Smooth muscle cell (in vitro differentiated cells): ENCODE data around the gene ZNF385D. TPM values are rescaled to one million over a fixed set of nuclear protein-coding genes. Genes with fewer than 3 reads are reported as not detected.

Source experiments
- DNase-seq: peaks from one replicate; lab custom pipeline; 2025; ENCODE audit not compliant: unreplicated experiment; lab: John Stamatoyannopoulos, UW
- H2AFZ ChIP-seq: fragments of 200-600 bp; sonication (generic); 2 replicates; pipeline ENCODE4 v1.6.0; 2016; ENCODE audit warnings: antibody characterized with exemption, low read depth, mild to moderate bottlenecking
- H3F3A ChIP-seq: fragments of 200-600 bp; sonication (generic); 2 replicates; pipeline ENCODE4 v1.6.0; 2017; ENCODE audit warnings: antibody characterized with exemption, low read depth
- H3K27ac ChIP-seq: fragments of 200-600 bp; sonication (generic); 2 replicates; pipeline ENCODE4 v1.5.1; 2016; ENCODE audit warnings: low read depth, mild to moderate bottlenecking
- H3K27me3 ChIP-seq: fragments of 200-600 bp; sonication (generic); 2 replicates; pipeline ENCODE4 v1.6.1; 2016; ENCODE audit warnings: low read depth, mild to moderate bottlenecking
- H3K36me3 ChIP-seq: fragments of 200-600 bp; sonication (generic); 2 replicates; pipeline ENCODE4 v1.5.1; 2016; ENCODE audit warnings: low read depth
- H3K4me1 ChIP-seq: fragments of 200-600 bp; sonication (generic); 2 replicates; pipeline ENCODE4 v1.5.1; 2016; ENCODE audit warnings: low read depth
- H3K4me2 ChIP-seq: fragments of 200-600 bp; sonication (generic); 2 replicates; pipeline ENCODE4 v1.6.0; 2016; ENCODE audit warnings: mild to moderate bottlenecking
- H3K4me3 ChIP-seq: fragments of 200-600 bp; sonication (generic); 2 replicates; pipeline ENCODE4 v1.5.1; 2016; ENCODE audit warnings: mild to moderate bottlenecking
- H3K79me2 ChIP-seq: fragments of 200-600 bp; sonication (generic); 2 replicates; pipeline ENCODE4 v1.6.0; 2016; ENCODE audit warnings: low read depth, mild to moderate bottlenecking
- H3K9ac ChIP-seq: fragments of 200-600 bp; sonication (generic); 2 replicates; pipeline ENCODE4 v1.6.0; 2016; ENCODE audit warnings: low read depth
- H3K9me3 ChIP-seq: fragments of 200-600 bp; sonication (generic); replicated peaks from 2 replicates; pipeline ENCODE4 v1.5.1; 2016; ENCODE audit warnings: low read depth
- H4K20me1 ChIP-seq: fragments of 200-600 bp; sonication (generic); 2 replicates; pipeline ENCODE4 v1.6.0; 2016; ENCODE audit warnings: low read depth
- WGBS: methylation state at CpG from one replicate; pipeline ENCODE4 v1.1.7; 2016; ENCODE audit warnings: low lambda C conversion rate; 5-methylcytosine and 5-hydroxymethylcytosine counted together
- polyA plus RNA-seq: library from polyadenylated mRNA; unstranded; fragments of >200 nt; fragmentation: Nextera tagmentation; extraction: Ambion mirVana; gene quantifications from 2 replicates; pipeline ENCODE4 v1.2.1, GENCODE V29; 2016
- total RNA-seq: library from RNA; depleted of rRNA; stranded (reverse); fragments of >200 nt; gene quantifications from 2 replicates; pipeline ENCODE4 v1.2.3, GENCODE V29; 2014
- TF ChIP-seq, protein P1 (sequence below): fragments of 200-600 bp; sonication (generic); IDR thresholded peaks from 2 replicates; pipeline ENCODE4 v1.5.1; 2017; ENCODE audit warnings: borderline replicate concordance, mild to moderate bottlenecking, antibody characterized with exemption; ENCODE audit not compliant: insufficient read depth, poor library complexity, severe bottlenecking

ZNF385D gene
- total and polyA plus RNA-seq, 2 experiments from 2014 or later, result 0.13 to 2.4 TPM

DNA sequence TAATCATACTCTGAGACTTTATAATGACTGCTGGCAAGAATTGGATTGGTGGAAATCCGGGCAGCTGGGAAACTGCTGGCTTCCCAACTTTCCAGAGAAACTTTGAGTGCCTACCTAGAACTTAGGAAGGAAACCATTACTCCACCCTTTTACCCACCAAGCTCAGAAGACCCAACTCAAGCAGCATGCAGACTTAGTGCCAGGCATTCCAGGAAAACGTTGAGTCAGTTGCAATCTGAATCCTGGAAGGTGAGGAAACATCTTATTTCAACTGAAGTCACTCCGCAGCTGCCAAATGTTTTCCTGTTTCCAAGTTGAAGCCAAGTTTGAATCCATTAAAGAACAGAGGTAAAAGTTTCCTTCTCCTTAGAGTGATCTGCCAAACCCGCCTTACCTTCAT is 126.5 kb downstream of the ZNF385D start:
- no peak overlapping the region for H2AFZ ChIP-seq
- WGBS, result 87% methylated on average over 4 of the region's 4 CpGs

DNA sequence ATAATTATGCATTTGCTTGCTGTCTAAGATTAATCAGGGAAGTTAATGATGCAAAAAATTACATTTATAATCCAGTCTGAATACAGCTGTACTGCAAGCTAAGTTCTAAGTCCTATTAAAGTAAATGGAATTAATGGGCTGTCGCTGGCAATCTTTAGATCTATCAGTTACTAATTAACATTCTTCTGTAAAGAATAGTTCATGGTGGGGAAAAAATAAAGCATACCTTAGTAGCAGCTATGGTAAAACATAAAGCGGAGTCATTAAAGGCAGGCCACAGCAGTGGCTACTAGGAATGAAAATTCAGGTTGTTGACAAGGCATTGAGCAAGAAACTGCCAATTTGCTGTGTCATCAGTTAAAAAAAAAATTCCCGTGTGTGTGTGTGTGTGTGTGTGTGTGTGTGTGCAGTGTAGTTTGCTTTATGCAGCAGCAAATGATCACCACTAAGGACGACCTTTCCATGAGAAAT is 129.8 kb downstream of the ZNF385D start:
- TF ChIP-seq, protein P1, sequence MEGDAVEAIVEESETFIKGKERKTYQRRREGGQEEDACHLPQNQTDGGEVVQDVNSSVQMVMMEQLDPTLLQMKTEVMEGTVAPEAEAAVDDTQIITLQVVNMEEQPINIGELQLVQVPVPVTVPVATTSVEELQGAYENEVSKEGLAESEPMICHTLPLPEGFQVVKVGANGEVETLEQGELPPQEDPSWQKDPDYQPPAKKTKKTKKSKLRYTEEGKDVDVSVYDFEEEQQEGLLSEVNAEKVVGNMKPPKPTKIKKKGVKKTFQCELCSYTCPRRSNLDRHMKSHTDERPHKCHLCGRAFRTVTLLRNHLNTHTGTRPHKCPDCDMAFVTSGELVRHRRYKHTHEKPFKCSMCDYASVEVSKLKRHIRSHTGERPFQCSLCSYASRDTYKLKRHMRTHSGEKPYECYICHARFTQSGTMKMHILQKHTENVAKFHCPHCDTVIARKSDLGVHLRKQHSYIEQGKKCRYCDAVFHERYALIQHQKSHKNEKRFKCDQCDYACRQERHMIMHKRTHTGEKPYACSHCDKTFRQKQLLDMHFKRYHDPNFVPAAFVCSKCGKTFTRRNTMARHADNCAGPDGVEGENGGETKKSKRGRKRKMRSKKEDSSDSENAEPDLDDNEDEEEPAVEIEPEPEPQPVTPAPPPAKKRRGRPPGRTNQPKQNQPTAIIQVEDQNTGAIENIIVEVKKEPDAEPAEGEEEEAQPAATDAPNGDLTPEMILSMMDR, result no peak
- no peaks in the 10 kb centered on the region for H3F3A ChIP-seq
- no peak overlapping the region for H3K4me2 ChIP-seq
- WGBS, result 58% methylated on average over 4 of the region's 4 CpGs
- no peak overlapping the region for H3K9ac ChIP-seq
- H3K27me3 ChIP-seq, result peaks cover 14% of the 10 kb centered on the region
- no peaks in the 10 kb centered on the region for H4K20me1 ChIP-seq
- DNase-seq, result no peak
- H3K9me3 ChIP-seq, result no peaks in the 10 kb centered on the region
- H3K27ac ChIP-seq, result no peak overlapping the region
- H3K4me3 ChIP-seq, result no peak overlapping the region
- no peak overlapping the region for H2AFZ ChIP-seq
- no peaks in the 10 kb centered on the region for H3K36me3 ChIP-seq
- H3K4me1 ChIP-seq, result no peaks in the 10 kb centered on the region
- no peaks in the 10 kb centered on the region for H3K79me2 ChIP-seq

More for the DNA sequence above, 126.5 kb downstream of the ZNF385D start:
- TF ChIP-seq, protein P1, result no peak
- Histone ChIP-seq H3K9ac (no peak overlapping the region), H3K4me2 (no peak overlapping the region), H3F3A (no peaks in the 10 kb centered on the region), H3K4me3 (no peak overlapping the region), H3K27ac (no peak overlapping the region), H3K36me3 (no peaks in the 10 kb centered on the region), H4K20me1 (no peaks in the 10 kb centered on the region), H3K79me2 (no peaks in the 10 kb centered on the region), H3K9me3 (no peaks in the 10 kb centered on the region), H3K4me1 (no peaks in the 10 kb centered on the region), H3K27me3 (peaks cover 12% of the 10 kb centered on the region)
- DNase-seq, result no peak

DNA sequence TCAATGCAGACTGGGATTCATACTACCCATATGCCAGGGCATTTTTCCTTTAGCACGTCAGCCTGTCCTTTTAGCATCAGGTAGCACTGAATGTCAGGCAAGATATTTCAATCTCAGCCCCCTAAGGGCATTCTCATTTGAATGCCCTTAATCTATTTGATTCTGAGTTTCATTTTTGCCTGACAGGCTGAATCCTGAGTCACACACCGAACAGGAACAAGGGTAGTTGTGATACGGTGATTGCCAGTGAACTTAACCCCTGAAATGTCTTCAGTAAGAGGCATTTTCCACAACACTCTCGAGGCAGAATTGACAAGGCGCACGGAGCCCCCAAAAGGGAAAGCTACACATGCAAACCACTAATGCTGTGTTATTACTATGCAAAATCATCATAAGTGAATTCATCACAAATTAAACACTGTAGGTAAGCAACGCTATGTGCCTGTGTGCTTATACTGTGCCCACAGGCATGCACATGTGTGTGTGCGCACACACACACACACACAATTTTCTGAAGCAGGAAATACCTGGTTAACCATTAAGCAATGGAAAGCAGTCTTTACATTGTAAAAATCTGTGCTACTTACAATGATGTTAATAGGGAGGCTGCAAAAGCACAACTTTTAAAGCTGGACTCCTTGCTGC is 130.4 kb downstream of the ZNF385D start:
- Histone ChIP-seq H3K4me3 (no peak overlapping the region), H4K20me1 (no peaks in the 10 kb centered on the region), H2AFZ (no peak overlapping the region), H3K4me1 (no peaks in the 10 kb centered on the region), H3K79me2 (no peaks in the 10 kb centered on the region), H3K27ac (no peak overlapping the region), H3K36me3 (no peaks in the 10 kb centered on the region), H3K9ac (no peak overlapping the region), H3K27me3 (peaks cover 14% of the 10 kb centered on the region), H3K4me2 (no peak overlapping the region), H3K9me3 (no peaks in the 10 kb centered on the region), H3F3A (no peaks in the 10 kb centered on the region)
- TF ChIP-seq, protein P1, result no peak
- no peak for DNase-seq
- 73% methylated on average over 8 of the region's 8 CpGs for WGBS

DNA sequence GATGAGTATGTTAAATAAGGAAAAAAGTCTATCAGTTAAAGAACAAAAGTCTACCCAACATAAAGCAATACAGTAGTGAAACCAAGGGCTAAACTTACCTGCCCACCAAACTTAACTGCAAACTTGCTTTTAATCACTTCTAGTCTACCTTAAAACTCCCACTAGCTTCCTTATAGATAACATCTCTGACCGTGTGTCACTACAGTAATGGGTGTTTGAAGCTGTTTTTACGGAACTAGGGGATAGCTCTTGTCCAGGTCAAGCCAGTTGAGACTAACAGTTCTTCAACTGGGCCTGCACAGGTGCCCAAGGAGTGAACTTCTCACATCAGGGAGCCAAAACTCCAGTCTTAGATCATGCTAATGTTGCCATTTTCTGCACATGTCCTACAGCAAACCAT is 132.3 kb downstream of the ZNF385D start:
- H3K4me2 ChIP-seq, result no peak overlapping the region
- peaks cover 19% of the 10 kb centered on the region for H3K27me3 ChIP-seq
- no peaks in the 10 kb centered on the region for H3K36me3 ChIP-seq
- no peaks in the 10 kb centered on the region for H4K20me1 ChIP-seq
- H3K27ac ChIP-seq, result no peak overlapping the region
- H3K4me3 ChIP-seq, result no peak overlapping the region
- TF ChIP-seq, protein P1, result no peak
- no peaks in the 10 kb centered on the region for H3K79me2 ChIP-seq
- WGBS, result 38% methylated on average over 2 of the region's 2 CpGs
- no peaks in the 10 kb centered on the region for H3F3A ChIP-seq
- no peaks in the 10 kb centered on the region for H3K9me3 ChIP-seq
- H3K4me1 ChIP-seq, result no peaks in the 10 kb centered on the region
- H3K9ac ChIP-seq, result no peak overlapping the region
- H2AFZ ChIP-seq, result no peak overlapping the region
- DNase-seq, result no peak
